Thoracic aorta (tissue), 2 donors: ENCODE results near the gene OR8D2. TPM values are rescaled to one million over a fixed set of nuclear protein-coding genes. Genes with fewer than 3 reads are reported as not detected.

Experiments used
- ATAC-seq: fragments of 150-250 bp; one replicate; pipeline ENCODE4 v1.8.0; 2017; ENCODE audit warnings: low read depth; ENCODE audit not compliant: insufficient number of reproducible peaks, low FRiP score
- DNase-seq: peaks from one replicate; pipeline ENCODE4 v3.0.0-alpha.2; 2020; ENCODE audit warnings: low spot score
- H3K27ac ChIP-seq, 2 donors: fragments of 200-600 bp; sonication (generic); 1 replicate in 1 of 2; 2 replicates in 1 of 2; pipeline ENCODE4 v1.5.1; 2016; ENCODE audit warnings: mild to moderate bottlenecking in 2 of 2, moderate library complexity in 2 of 2
- H3K27me3 ChIP-seq: fragments of 200-600 bp; sonication (generic); replicated peaks from 2 replicates; pipeline ENCODE4 v1.6.0; 2016; ENCODE audit warnings: mild to moderate bottlenecking; ENCODE audit not compliant: insufficient read depth
- H3K36me3 ChIP-seq: fragments of 200-600 bp; sonication (generic); one replicate; pipeline ENCODE4 v1.5.1; 2016
- H3K4me1 ChIP-seq, 2 donors: fragments of 200-600 bp; sonication (generic); 1 replicate in 1 of 2; 2 replicates in 1 of 2; pipeline versions ENCODE4 v1.5.1 to v1.6.0; 2016; ENCODE audit warnings: low read depth in 2 of 2, mild to moderate bottlenecking in 1 of 2; ENCODE audit not compliant: control insufficient read depth in 1 of 2
- H3K4me3 ChIP-seq: fragments of 200-600 bp; sonication (generic); 2 replicates; pipeline ENCODE4 v1.5.1; 2016; ENCODE audit warnings: mild to moderate bottlenecking
- H3K9me3 ChIP-seq: fragments of 200-600 bp; sonication (generic); 2 replicates; pipeline ENCODE4 v1.5.1; 2016
- CTCF ChIP-seq: fragments of 200-600 bp; sonication (generic); IDR thresholded peaks from one replicate; pipeline ENCODE4 v1.5.1; 2019; ENCODE audit warnings: antibody characterized with exemption
- total RNA-seq, 2 donors: library from RNA; depleted of rRNA; stranded (reverse); fragments of >200 nt; gene quantifications; one replicate each; pipeline versions ENCODE4 v1.1.0 to v1.2.3, GENCODE V29; 2016

Gene OR8D2
- total RNA-seq, 2 donors from 2014 or later = not detected

DNA sequence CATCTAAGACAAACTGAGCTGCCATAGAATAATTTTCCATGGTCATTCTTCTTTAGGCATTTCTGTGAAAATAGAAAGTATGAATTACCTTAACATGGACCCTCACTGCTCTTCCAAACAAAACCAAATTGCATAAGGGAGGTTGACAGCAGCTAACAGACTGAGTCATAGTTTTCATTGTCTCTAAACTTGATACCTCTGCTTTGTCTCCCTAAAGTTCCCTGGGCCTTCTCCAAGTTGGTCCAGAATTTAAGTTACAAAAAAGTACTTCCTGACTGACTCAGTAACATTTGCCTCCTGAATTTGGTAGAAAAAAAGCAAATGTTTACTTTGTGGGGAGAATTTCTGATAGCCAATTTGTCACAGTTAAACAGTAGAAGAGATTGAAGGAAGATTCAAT, 9.3 kb downstream of the OR8D2 start:
- Histone ChIP-seq H3K27me3 (no peaks in the 10 kb centered on the region), H3K4me3 (no peak overlapping the region), H3K27ac (no peak overlapping the region), H3K9me3 (no peaks in the 10 kb centered on the region), H3K36me3 (no peaks in the 10 kb centered on the region), H3K4me1 (no peaks in the 10 kb centered on the region)
- ATAC-seq (no peak), DNase-seq (no peak)
- TF ChIP-seq CTCF = no peak

DNA sequence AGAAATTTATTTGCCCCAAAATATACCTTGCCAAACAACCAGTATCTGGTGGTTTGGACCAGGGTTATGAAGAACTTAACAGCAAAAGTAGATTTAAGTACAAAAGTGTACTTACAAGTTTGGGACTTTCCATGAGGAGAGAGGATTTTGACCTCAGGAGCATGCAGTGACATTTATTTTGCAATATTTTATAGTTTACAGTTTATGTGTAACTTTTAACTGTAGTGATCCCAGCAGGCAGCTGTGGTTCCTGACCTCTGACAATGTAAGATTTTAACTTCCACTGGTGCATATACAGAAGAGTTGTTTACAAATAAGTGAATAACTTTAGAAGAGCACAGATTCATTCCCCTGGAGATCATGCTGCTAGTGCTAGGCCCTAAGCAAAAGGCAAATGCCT, 12.9 kb downstream of the OR8D2 start:
- no peaks in the 10 kb centered on the region for H3K9me3 ChIP-seq
- H3K27me3 ChIP-seq = no peaks in the 10 kb centered on the region
- DNase-seq = no peak
- no peak for ATAC-seq
- H3K4me1 ChIP-seq = peaks cover 0 to under 1% of the 10 kb centered on the region in 2 donors
- H3K36me3 ChIP-seq = no peaks in the 10 kb centered on the region
- TF ChIP-seq CTCF = no peak
- no peak overlapping the region for H3K27ac ChIP-seq
- H3K4me3 ChIP-seq = no peak overlapping the region

GRCh38 chr11:124302347-124303125, 17.5 kb downstream of the OR8D2 start:
- Histone ChIP-seq H3K27me3 (no peaks in the 10 kb centered on the region), H3K9me3 (no peaks in the 10 kb centered on the region), H3K36me3 (no peaks in the 10 kb centered on the region), H3K4me1 (peaks cover 0 to 6% of the 10 kb centered on the region in 2 donors), H3K4me3 (no peak overlapping the region), H3K27ac (peak overlapping the region in 1 of 2 donors; percentile 10)
- ATAC-seq (no peak), DNase-seq (no peak)
- TF ChIP-seq CTCF = no peak

DNA sequence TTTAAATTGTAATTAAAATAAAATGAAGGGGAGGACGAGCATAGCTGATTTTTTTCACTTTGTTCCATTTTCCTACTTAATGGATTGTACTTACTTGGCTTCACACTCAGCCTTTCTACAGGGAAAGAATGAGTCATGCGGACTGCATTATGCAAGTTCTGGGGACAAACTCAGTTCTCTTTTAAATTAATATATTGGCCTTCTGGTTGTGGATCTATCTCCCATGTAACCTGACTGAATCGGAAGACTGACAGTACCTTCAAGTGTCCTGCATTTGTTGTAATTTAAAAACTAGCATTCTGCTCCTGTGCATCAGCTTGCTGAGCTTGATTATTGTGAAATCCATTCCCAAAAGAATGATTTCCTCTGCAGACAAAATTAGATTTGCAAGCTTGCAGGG, 18.4 kb downstream of the OR8D2 start:
- peak overlapping the region in 1 of 2 donors; percentile 10 for H3K27ac ChIP-seq
- H3K9me3 ChIP-seq = no peaks in the 10 kb centered on the region
- ATAC-seq = peak; percentile 63
- peaks cover 0 to 6% of the 10 kb centered on the region in 2 donors for H3K4me1 ChIP-seq
- DNase-seq = no peak
- TF ChIP-seq CTCF = no peak
- H3K27me3 ChIP-seq = no peaks in the 10 kb centered on the region
- H3K36me3 ChIP-seq = no peaks in the 10 kb centered on the region
- H3K4me3 ChIP-seq = no peak overlapping the region

DNA sequence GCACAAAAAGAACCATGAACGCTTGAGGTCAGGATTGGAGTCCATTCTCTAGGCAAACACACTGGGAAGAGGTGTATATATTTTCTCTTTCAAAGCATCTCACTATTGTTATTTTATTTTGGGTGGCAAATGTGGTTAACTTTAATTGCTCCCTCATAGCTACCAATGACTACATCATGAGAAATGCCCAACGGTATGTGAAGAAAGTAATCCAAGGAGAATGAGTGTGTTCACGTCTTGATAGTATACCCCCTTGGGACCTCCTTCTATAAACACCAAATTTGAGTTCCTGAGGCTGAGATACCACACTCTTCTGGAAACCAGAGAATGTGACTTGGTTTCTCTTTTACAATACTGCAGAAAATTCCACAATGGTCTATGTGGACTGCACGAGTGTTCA, 22.1 kb downstream of the OR8D2 start:
- no peak overlapping the region for H3K4me3 ChIP-seq
- H3K27ac ChIP-seq = no peak overlapping the region
- no peaks in the 10 kb centered on the region for H3K36me3 ChIP-seq
- peaks cover 0 to 6% of the 10 kb centered on the region in 2 donors for H3K4me1 ChIP-seq
- H3K27me3 ChIP-seq = no peaks in the 10 kb centered on the region
- H3K9me3 ChIP-seq = no peaks in the 10 kb centered on the region
- DNase-seq (no peak), ATAC-seq (no peak)
- TF ChIP-seq CTCF = no peak
